Measurements from ENCODE around the gene TWF2. TPM values are rescaled to one million over a fixed set of nuclear protein-coding genes. Genes with fewer than 3 reads are reported as not detected.

TWF2 gene
- total and polyA plus RNA-seq, 2 of the 13 experiments (the other 11 are each of a cell fraction or from before 2014, with no cell fraction given), result 45.5 to 108 TPM

DNA sequence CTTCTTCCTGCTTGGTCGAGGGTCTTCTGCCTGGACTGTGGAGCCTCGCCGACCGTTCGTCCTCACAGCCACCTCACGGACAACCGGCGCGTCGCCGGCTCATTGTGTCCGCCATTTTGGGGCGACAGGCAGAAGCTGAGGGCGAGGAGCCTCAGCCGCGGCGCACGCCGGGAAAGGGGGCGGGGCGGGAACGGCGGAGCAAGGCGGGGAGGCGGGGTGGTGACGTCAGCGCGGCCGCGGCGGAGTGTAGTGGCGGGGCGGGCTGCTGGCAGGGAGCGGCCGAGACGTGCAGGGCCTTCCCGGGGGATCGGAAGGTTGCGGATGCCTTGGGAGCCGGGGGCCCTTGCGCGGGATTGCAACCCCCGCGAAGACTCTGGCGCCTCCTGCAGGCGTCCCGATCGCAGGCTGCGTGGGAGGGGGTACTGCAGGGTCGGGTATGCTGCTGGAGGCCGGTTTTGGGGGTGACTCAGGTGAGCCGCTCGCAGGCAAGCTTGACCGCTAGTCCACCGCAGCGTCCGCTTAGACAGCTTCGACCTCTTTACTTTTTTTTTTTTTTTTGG, 39.6 kb upstream of the TWF2 start, which contains the start of gene WDR82:
WDR82 (minus strand) TSS at position 140 of the 560 bp plus-strand sequence. CDS start 288 bp downstream, outside the sequence.
- BruUV-seq (replicated peaks), result no TSS peak
- POLR2A ChIA-PET, result interaction anchor here (1.0 to 5.3 kb wide), 13 partner anchors 11 to 124 kb away, joined by 3 to 165 read pairs (median 8); partner anchors contain the start of genes GLYCTK, POC1A, PPM1M and TWF2
- no peak for FAIRE-seq
- WGBS (ENCODE audit: low lambda C conversion rate), result 0% methylated on average over 12 of the region's 58 CpGs
- H3K79me2 ChIP-seq (ENCODE audit: insufficient read depth, low read length), result peaks cover 47% of the 10 kb centered on the region
- peak within 1 kb of the TSS; percentile 92 for H3K4me2 ChIP-seq (ENCODE audit: low read depth, low read length)
- H3K36me3 ChIP-seq (replicated peaks in 1 of 2; ENCODE audit: control insufficient read depth in 1 of 2, insufficient read depth in 2 of 2, low read length in 2 of 2), result 0 out of 5 replicates have a peak, but pooled peaks cover 0 to 5% of the 10 kb centered on the region in 2 experiments
- DNase-seq (ENCODE audit: low spot score), result peak; percentile 78
- H2AFZ ChIP-seq (ENCODE audit: low read length), result no peak within 1 kb of the TSS
- H3K9me3 ChIP-seq (ENCODE audit: low read length), result no peaks in the 10 kb centered on the region
- intact Hi-C loops (cut with micrococcal nuclease; ENCODE audit: unreplicated experiment) (no loop called here), in situ Hi-C loops (cut with HindIII; ENCODE audit: extremely low pct_ligation_motif_present, low pct_unique_long_range_greater_than_20kb) (no loop called here)
- CTCF ChIA-PET (ENCODE audit: low intra/inter-chr PET ratio, low total read pairs), result no interaction called here
- peaks cover 74% of the 10 kb centered on the region for H3K4me1 ChIP-seq (ENCODE audit: insufficient read depth, low read length)
- H3K27me3 ChIP-seq (ENCODE audit: control insufficient read depth in 1 of 2, insufficient read depth in 2 of 2, low read length in 2 of 2), result no peaks in the 10 kb centered on the region; a peak in 1 of 5 replicates
- ATAC-seq, result peak; percentile 89
- H4K20me1 ChIP-seq (ENCODE audit: insufficient read depth, low read length), result peaks cover 39% of the 10 kb centered on the region
- peak within 1 kb of the TSS; percentile 95 for H3K27ac ChIP-seq (ENCODE audit: extremely low read length, insufficient read depth, low read length)
- peak within 1 kb of the TSS; percentile 77 to 99 (median 94) for H3K4me3 ChIP-seq (replicated peaks in 1 of 3; ENCODE audit: insufficient read depth in 1 of 3, low read depth in 2 of 3, low read length in 3 of 3)
- peak within 1 kb of the TSS; percentile 99 for H3K9ac ChIP-seq (ENCODE audit: insufficient read depth, low read depth, low read length)
- no peak for TF ChIP-seq EP300 (IDR thresholded peaks at IDR 0.05; ENCODE audit: low read depth in 2 of 2, low read length in 2 of 2)
- 0 out of 2 replicates have a peak, but pooled peaks have one; percentile 17 for TF ChIP-seq EP300 (CRISPR knock-in tag; IDR thresholded peaks at IDR 0.05; ENCODE audit: borderline replicate concordance)
- TF ChIP-seq UBTF (CRISPR knock-in tag; IDR thresholded peaks at IDR 0.05), result peak; percentile 87; the same call in 1 of the 2 replicates
- no peak for TF ChIP-seq TARDBP (CRISPR knock-in tag; IDR thresholded peaks at IDR 0.05)
- peak; percentile 59; the same call in 1 of the 2 replicates for TF ChIP-seq POLR2AphosphoS2 (IDR thresholded peaks at IDR 0.05; ENCODE audit: low read depth, low read length)
- no peak for TF ChIP-seq RARG (CRISPR knock-in tag; IDR thresholded peaks at IDR 0.05; ENCODE audit: low read depth)
- TF ChIP-seq JUN (CRISPR knock-in tag; IDR thresholded peaks at IDR 0.05), result 0 out of 2 replicates have a peak, but pooled peaks have one; percentile 53
- TF ChIP-seq MZF1 (CRISPR knock-in tag; IDR thresholded peaks at IDR 0.05; ENCODE audit: borderline replicate concordance), result no peak
- TF ChIP-seq RFX1 (IDR thresholded peaks at IDR 0.05), result no peak
- TF ChIP-seq ZKSCAN1 (IDR thresholded peaks at IDR 0.05; ENCODE audit: low read length), result no peak
- TF ChIP-seq ZSCAN30 (CRISPR knock-in tag; IDR thresholded peaks at IDR 0.05), result no peak
- peak; percentile 33; the same call in 1 of the 2 replicates for TF ChIP-seq GABPA (IDR thresholded peaks at IDR 0.05; ENCODE audit: low read depth, low read length)
- peak; percentile 61 for TF ChIP-seq GABPA (CRISPR knock-in tag; IDR thresholded peaks at IDR 0.05; ENCODE audit: low read depth)
- peak; percentile 67; the same call in 1 of the 2 replicates for TF ChIP-seq SAFB2 (CRISPR knock-in tag; IDR thresholded peaks at IDR 0.05; ENCODE audit: borderline replicate concordance, low read depth)
- no peak for TF ChIP-seq LCORL (IDR thresholded peaks at IDR 0.05)
- no peak for TF ChIP-seq LCORL (CRISPR knock-in tag; IDR thresholded peaks at IDR 0.05)
- no peak for TF ChIP-seq EEA1 (CRISPR knock-in tag; IDR thresholded peaks at IDR 0.05; ENCODE audit: borderline replicate concordance)
- TF ChIP-seq, protein P1, sequence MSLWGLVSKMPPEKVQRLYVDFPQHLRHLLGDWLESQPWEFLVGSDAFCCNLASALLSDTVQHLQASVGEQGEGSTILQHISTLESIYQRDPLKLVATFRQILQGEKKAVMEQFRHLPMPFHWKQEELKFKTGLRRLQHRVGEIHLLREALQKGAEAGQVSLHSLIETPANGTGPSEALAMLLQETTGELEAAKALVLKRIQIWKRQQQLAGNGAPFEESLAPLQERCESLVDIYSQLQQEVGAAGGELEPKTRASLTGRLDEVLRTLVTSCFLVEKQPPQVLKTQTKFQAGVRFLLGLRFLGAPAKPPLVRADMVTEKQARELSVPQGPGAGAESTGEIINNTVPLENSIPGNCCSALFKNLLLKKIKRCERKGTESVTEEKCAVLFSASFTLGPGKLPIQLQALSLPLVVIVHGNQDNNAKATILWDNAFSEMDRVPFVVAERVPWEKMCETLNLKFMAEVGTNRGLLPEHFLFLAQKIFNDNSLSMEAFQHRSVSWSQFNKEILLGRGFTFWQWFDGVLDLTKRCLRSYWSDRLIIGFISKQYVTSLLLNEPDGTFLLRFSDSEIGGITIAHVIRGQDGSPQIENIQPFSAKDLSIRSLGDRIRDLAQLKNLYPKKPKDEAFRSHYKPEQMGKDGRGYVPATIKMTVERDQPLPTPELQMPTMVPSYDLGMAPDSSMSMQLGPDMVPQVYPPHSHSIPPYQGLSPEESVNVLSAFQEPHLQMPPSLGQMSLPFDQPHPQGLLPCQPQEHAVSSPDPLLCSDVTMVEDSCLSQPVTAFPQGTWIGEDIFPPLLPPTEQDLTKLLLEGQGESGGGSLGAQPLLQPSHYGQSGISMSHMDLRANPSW (CRISPR knock-in tag; IDR thresholded peaks at IDR 0.05; ENCODE audit: borderline replicate concordance), result no peak
- no peak for TF ChIP-seq TAF15 (IDR thresholded peaks at IDR 0.05; ENCODE audit: low read depth, low read length, poor library complexity, severe bottlenecking)
